HG03354 (cell line): ENCODE data around the gene LRP11.

ENCODE experiments used
- ATAC-seq: cut with Tn5 transposase; IDR thresholded peaks from one replicate; pipeline ENCODE4 v1.9.1; 2021; ENCODE audit warnings: mild to moderate bottlenecking; ENCODE audit not compliant: unreplicated experiment, poor library complexity, severe bottlenecking

LRP11 gene

GRCh38 chr6:149820506-149820905 lies 43.7 kb downstream of the LRP11 start:
- ATAC-seq: no peak

DNA sequence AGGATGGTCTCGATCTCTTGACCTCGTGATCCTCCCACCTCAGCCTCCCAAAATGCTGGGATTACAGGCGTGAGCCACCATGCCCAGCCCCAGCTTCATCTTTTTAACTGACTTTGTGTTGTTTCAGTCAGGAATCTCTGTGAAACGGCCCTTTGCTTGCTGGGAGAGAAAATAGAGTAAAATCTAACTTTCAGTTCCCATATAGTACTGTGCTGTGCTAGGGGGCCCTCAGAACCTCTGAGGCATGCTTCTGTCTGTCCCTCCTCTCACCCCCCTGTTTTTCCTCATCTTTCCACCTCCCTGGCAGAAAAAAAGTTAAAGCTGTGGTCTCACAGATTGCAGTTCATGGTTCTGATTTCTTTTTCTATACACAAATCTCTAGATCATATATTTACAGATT lies 48.4 kb downstream of the LRP11 start:
- no peak for ATAC-seq

DNA sequence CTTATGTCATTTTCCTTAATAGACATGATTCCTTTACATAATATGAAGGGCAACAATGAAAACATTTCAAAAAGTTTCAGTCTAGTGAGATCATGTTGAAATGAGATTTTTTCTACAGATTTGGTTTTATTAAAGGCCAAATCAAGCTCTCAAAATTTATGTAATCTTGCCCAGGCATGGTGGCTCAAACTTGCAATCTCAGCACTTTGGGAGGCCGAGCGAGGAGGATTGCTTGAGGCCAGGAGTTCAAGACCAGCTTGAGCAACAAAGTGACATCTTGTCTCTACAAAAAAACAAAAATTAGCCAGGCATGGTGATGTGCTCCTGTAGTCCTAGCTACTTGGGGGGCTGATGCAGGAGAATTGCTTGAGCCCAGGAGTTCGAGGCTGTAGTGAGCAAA lies 50.8 kb downstream of the LRP11 start:
- ATAC-seq: no peak

- no peak for ATAC-seq
These were observed 54.4 kb downstream of the LRP11 start for GRCh38 chr6:149809798-149810197.

- no peak for ATAC-seq
These were observed 58.0 kb downstream of the LRP11 start for GRCh38 chr6:149806127-149806526.

GRCh38 chr6:149783551-149783950 lies 80.6 kb downstream of the LRP11 start:
- no peak for ATAC-seq

- no peak for ATAC-seq
These were observed 81.8 kb downstream of the LRP11 start for GRCh38 chr6:149782337-149782736.

- ATAC-seq: no peak
These were observed 82.4 kb downstream of the LRP11 start for GRCh38 chr6:149781715-149782114.

DNA sequence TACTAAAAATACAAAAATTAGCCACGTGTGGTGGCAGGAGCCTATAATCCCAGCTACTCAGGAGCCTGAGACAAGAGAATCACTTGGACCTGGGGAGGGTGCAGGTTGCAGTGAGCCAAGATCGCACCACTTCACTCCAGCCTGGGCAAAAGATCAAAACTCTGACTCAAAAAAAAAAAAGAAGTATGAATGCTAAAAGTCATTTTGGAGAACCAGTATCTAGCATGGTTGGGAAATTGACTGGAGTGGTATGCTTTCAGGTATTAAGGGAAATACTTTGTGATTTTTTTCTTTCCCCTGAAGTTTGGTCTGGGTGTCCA lies 84.6 kb downstream of the LRP11 start:
- ATAC-seq: no peak

- no peak for ATAC-seq
These were observed 86.5 kb downstream of the LRP11 start for GRCh38 chr6:149777624-149778023.

GRCh38 chr6:149771925-149772324 lies 92.2 kb downstream of the LRP11 start:
- ATAC-seq: no peak

GRCh38 chr6:149771185-149771584 lies 93.0 kb downstream of the LRP11 start:
- ATAC-seq: no peak

- no peak for ATAC-seq
These were observed 94.5 kb downstream of the LRP11 start for GRCh38 chr6:149769676-149770075.
